HG02973 (cell line): Measurements from ENCODE around the gene ERCC4.

Experiments used
- ATAC-seq: cut with Tn5 transposase; IDR thresholded peaks from one replicate; pipeline ENCODE4 v1.9.1; 2021; ENCODE audit warnings: moderate library complexity; ENCODE audit not compliant: unreplicated experiment

ERCC4 gene

GRCh38 chr16:13909872-13910303, 10.1 kb upstream of the ERCC4 start:
- no peak for ATAC-seq

GRCh38 chr16:13911306-13911705, 8.6 kb upstream of the ERCC4 start:
- no peak for ATAC-seq

- ATAC-seq, result no peak
Observed at GRCh38 chr16:13911871-13912270, 8.1 kb upstream of the ERCC4 start.

- ATAC-seq, result no peak
Observed at GRCh38 chr16:13912891-13913290, 7.1 kb upstream of the ERCC4 start.

- ATAC-seq, result no peak
Observed at GRCh38 chr16:13913374-13914292, 6.3 kb upstream of the ERCC4 start.

- ATAC-seq, result no peak
Observed at GRCh38 chr16:13915033-13915635, 4.8 kb upstream of the ERCC4 start.

- no peak for ATAC-seq
Observed at GRCh38 chr16:13919330-13919682, 648 bp upstream of the ERCC4 start.

- peak; percentile 3 for ATAC-seq
Observed at GRCh38 chr16:13920510-13920818, 510 bp downstream of the ERCC4 start.

- no peak for ATAC-seq
Observed at GRCh38 chr16:13921328-13921727, 1.4 kb downstream of the ERCC4 start.

- ATAC-seq, result no peak
Observed at GRCh38 chr16:13923703-13924298, 3.8 kb downstream of the ERCC4 start.

GRCh38 chr16:13926464-13926863, 6.5 kb downstream of the ERCC4 start:
- no peak for ATAC-seq

GRCh38 chr16:13926891-13927290, 6.9 kb downstream of the ERCC4 start:
- no peak for ATAC-seq

- ATAC-seq, result no peak
Observed at GRCh38 chr16:13928646-13929045, 8.7 kb downstream of the ERCC4 start.

- ATAC-seq, result no peak
Observed at GRCh38 chr16:13931845-13932244, 11.9 kb downstream of the ERCC4 start.

- ATAC-seq, result no peak
Observed at GRCh38 chr16:13935408-13935807, 15.5 kb downstream of the ERCC4 start.

- no peak for ATAC-seq
Observed at GRCh38 chr16:13936155-13936554, 16.2 kb downstream of the ERCC4 start.

- no peak for ATAC-seq
Observed at GRCh38 chr16:13936596-13937081, 16.7 kb downstream of the ERCC4 start.

GRCh38 chr16:13937411-13937810, 17.5 kb downstream of the ERCC4 start:
- no peak for ATAC-seq

GRCh38 chr16:13938480-13938879, 18.5 kb downstream of the ERCC4 start:
- no peak for ATAC-seq

GRCh38 chr16:13939821-13940220, 19.9 kb downstream of the ERCC4 start:
- no peak for ATAC-seq

- no peak for ATAC-seq
Observed at GRCh38 chr16:13940397-13940933, 20.5 kb downstream of the ERCC4 start.

- ATAC-seq, result no peak
Observed at GRCh38 chr16:13944816-13945215, 24.9 kb downstream of the ERCC4 start.
